Measurements from ENCODE around the gene BIRC7.

The BIRC7 gene, protein sequence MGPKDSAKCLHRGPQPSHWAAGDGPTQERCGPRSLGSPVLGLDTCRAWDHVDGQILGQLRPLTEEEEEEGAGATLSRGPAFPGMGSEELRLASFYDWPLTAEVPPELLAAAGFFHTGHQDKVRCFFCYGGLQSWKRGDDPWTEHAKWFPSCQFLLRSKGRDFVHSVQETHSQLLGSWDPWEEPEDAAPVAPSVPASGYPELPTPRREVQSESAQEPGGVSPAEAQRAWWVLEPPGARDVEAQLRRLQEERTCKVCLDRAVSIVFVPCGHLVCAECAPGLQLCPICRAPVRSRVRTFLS

DNA sequence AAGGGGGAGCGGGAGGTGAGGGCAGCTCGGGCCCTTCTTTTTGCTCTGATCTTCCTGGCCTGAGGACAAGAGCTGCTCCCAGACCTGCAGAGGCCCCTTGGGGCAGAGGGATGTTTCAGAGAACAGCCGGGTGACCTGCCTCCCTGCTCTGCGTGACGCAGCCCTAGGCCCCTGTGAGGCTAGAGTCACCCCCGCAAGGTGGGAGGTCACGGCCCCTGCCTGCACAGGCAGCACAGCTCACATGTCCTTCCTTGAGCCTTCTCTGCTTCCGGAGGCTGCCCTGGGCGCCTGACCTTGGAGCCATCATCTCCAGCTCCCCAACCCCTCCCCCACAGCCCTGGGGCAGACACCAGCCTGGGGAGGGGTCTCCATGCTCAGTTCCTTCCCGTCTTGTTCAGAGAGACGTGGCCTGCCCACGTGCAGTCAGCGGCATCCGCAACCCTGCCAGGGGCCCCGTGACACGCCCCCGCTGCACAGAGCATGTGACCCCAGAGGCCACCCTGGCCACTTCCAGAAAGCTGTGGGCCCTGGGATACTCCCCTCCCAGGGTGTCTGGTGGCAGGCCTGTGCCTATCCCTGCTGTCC, at the start of gene BIRC7:
Gene BIRC7 (plus strand): TSS at position 507 of the 585 bp plus-strand sequence. CDS start 192 bp downstream, outside the sequence.
- DNase-seq (ENCODE audit: low read depth in 1 of 2, low spot score in 1 of 2) = no peak

GRCh38 chr20:63186084-63186483, 49.6 kb upstream of the BIRC7 start:
- no peak for DNase-seq (ENCODE audit: low read depth in 1 of 2, low spot score in 1 of 2)

- no peak for DNase-seq (ENCODE audit: low read depth in 1 of 2, low spot score in 1 of 2)
Observed at GRCh38 chr20:63186528-63187316, 49.0 kb upstream of the BIRC7 start.

- no peak for DNase-seq (ENCODE audit: low read depth in 1 of 2, low spot score in 1 of 2)
Observed at GRCh38 chr20:63187338-63188158, 48.2 kb upstream of the BIRC7 start.

DNA sequence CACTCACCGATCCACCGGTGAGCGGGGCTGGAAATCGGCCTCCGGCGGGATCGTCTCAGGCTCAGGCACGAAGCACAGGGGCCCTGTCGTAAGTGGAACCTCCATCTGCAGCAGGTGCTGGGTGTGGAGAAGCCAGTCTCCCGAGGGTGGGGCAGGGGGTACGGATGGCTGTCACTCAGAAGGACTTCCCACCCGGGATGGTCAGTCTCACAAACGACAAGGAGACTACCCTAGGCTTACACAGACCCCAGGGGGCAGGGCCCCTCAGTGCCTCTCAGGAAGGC, 47.6 kb upstream of the BIRC7 start:
- no peak for DNase-seq (ENCODE audit: low read depth in 1 of 2, low spot score in 1 of 2)

GRCh38 chr20:63188641-63189321, 46.9 kb upstream of the BIRC7 start:
- no peak for DNase-seq (ENCODE audit: low read depth in 1 of 2, low spot score in 1 of 2)

GRCh38 chr20:63189322-63189642, 46.4 kb upstream of the BIRC7 start:
- DNase-seq (ENCODE audit: low read depth in 1 of 2, low spot score in 1 of 2) = no peak

- no peak for DNase-seq (ENCODE audit: low read depth in 1 of 2, low spot score in 1 of 2)
Observed at GRCh38 chr20:63189846-63190559, 45.7 kb upstream of the BIRC7 start.

- no peak for DNase-seq (ENCODE audit: low read depth in 1 of 2, low spot score in 1 of 2)
Observed at GRCh38 chr20:63190828-63191227, 44.9 kb upstream of the BIRC7 start.

- no peak for DNase-seq (ENCODE audit: low read depth in 1 of 2, low spot score in 1 of 2)
Observed at GRCh38 chr20:63191400-63191799, 44.3 kb upstream of the BIRC7 start.

- DNase-seq (ENCODE audit: low read depth in 1 of 2, low spot score in 1 of 2) = no peak
Observed at GRCh38 chr20:63192721-63193120, 43.0 kb upstream of the BIRC7 start.

DNA sequence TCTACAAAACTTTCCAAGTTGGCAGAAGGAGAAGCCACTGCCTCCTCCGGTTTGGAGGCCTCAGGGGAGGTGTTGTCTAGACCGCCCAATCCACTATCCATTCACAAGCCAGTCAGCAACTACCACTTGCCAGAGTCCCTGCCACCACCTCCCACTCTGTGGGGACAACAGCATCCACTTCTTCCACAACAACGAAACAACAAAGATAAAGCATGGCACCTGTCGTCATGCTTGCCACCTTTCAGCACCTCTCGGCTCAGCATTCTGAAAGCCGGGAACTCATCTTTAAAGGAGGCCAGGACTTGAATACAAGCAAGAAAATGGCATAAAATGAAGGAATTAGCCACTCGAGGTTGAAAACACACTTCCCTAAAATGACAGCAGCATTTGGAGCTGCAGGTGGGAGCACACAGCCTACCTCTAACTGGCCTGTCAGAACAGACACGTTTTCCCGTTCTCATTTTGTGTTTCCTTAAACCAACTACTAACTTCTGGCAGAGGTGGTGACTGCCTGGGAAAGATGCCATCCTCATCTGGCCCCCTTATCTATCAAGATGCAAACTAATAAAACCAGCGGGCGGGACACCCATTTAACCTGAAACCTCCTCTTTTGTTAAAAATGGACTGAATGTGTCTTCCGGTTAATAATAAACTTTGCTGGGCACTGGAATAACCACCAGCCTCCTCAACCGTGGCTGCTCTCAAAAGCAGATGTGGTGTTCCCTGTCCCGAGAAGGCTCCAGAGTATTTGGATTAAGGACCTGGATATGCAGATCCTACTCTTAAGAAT, 41.5 kb upstream of the BIRC7 start:
- no peak for DNase-seq (ENCODE audit: low read depth in 1 of 2, low spot score in 1 of 2)

- no peak for DNase-seq (ENCODE audit: low read depth in 1 of 2, low spot score in 1 of 2)
Observed at GRCh38 chr20:63194797-63195173, 40.9 kb upstream of the BIRC7 start.

DNA sequence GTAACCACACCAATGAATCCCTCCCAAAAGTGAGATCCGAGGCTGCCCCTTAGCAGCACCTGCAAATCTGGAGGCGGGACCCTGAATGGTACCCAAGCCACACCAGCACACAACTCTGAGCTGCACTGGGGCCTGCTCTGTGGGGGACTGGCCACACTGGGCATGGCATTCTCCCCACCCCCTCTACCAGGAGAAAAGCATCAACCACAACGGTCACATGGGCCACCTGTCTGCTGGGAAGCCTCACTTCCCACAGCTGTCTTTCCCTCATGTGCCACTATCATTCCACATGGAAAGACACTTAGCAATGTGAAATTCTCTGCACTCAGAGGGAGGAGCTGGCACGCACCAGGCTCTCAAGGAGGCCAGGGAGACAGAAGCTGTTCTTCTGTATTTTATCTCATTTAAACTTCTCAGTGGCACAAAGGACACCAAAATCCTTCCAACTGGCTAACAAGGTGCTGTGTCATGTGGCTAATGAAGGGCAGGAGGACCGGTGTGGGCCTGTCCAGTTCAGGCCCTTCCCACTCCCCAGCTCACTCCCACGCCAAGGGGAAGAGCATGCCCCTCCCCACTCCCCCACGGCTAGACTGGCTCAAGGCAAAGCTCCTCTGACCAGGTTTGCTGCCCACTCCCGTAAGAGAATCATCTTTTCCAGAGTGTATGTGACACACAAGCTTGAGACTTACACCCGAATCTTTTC, 38.8 kb upstream of the BIRC7 start:
- DNase-seq (ENCODE audit: low read depth in 1 of 2, low spot score in 1 of 2) = no peak

GRCh38 chr20:63198606-63199005, 37.1 kb upstream of the BIRC7 start:
- DNase-seq (ENCODE audit: low read depth in 1 of 2, low spot score in 1 of 2) = no peak

- no peak for DNase-seq (ENCODE audit: low read depth in 1 of 2, low spot score in 1 of 2)
Observed at GRCh38 chr20:63202021-63202420, 33.7 kb upstream of the BIRC7 start.

DNA sequence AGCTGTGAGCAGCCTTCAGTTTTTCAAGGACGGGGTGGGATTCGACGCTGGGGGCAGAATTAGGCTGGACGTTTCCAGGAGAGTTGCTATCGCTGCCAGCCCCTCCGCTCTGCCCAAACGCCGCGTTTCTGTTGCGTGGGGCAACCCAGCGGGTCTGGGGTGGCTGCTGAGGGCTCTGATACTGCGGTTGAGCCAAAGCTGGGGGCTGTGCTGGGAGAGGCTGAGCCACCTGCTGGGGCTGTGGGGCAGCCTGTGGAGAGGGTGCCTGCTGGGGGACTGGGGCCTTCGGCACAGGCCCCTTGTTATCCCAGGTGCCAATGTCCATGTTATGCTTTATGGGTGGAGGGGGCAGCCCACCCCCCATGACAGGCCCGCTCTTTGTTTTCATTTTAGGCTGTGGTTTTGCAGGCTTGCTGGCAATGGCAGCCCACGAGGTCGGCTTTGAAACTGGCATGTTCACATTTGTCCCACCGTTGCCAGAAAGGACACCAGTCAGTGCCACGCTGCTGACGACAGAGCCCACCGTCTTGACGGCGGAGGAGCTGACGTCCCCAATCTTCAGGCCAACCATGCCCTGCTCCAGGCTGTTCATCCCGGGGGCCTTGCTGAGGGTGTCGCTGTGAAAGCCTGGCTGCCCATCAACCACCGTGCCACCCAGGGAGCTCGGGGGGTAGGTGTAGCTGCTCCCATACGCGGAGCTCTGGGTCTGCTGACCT, 32.7 kb upstream of the BIRC7 start:
- DNase-seq (ENCODE audit: low read depth in 1 of 2, low spot score in 1 of 2) = no peak

GRCh38 chr20:63204362-63204761, 31.3 kb upstream of the BIRC7 start:
- DNase-seq (ENCODE audit: low read depth in 1 of 2, low spot score in 1 of 2) = no peak

DNA sequence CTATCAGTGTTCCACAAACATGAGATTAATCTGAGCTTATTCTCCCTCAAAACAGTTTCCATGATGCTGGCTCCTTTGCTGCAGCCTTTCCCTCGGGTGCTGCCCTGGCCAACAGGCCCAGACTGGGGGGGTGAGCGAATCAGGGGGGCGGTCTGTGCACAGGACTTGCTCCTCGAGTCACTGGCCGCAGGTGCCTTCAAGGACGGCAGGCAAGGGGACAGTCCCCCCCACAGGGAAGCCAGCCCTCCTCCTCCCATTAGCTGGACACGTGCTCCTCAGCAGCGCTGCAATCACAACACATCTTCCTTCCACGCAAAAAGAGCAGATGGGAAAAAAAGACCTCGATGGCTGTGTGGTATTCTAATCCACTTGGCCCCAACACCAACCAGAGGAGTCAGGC, 29.8 kb upstream of the BIRC7 start:
- no peak for DNase-seq (ENCODE audit: low read depth in 1 of 2, low spot score in 1 of 2)

All from stimulated activated CD4-positive, alpha-beta T cell treated with anti-CD3 and anti-CD28 coated beads, Interleukin-15, amount 100 ng/mL, for 1 hour (primary cell).